ENCODE results near the gene ZG16B.

Gene ZG16B

DNA sequence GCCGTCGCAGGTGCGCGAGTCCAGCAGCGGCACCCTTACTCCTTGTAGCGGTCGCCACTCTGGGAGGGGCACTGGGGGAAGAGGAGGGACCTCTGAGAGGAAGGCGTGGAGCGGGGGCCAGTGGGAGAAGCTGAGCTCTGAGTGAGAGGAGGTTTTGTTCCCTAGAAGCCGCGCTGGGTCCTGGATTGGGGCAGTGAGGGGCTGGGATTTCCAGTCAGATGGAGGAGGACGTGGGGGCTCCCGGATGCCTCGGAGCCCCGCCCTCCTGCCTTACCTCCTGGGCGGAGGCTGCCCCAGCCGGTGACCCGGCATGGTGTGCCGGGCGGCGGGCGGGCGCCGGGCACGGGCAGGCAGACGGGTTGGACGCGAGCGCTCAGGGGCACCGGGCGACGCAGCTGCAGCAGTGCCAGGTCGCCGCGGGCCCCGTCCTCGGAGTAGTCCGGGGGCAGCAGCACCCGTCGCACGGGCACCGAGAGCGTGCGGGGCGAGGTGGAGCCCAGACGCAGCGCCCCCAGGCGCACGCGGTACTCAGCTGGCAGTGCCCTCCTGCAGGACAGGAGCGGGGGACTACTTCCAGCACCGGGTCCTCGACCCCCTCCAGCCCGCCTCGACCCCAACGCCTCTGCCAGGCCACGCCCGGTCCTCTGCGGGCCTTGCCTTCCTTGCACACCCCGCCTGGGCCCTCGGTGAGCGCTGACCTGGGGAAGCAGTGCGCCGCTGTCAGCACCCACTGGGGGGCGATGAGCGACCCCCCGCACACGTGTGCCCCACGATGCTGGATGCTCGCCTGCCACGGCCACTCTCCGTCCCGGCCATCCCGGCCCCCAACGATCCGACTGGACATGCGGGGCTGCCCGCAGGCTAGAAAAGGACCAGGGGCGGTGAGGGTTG, 44.8 kb upstream of the ZG16B start:
- TF ChIP-seq, protein P1, sequence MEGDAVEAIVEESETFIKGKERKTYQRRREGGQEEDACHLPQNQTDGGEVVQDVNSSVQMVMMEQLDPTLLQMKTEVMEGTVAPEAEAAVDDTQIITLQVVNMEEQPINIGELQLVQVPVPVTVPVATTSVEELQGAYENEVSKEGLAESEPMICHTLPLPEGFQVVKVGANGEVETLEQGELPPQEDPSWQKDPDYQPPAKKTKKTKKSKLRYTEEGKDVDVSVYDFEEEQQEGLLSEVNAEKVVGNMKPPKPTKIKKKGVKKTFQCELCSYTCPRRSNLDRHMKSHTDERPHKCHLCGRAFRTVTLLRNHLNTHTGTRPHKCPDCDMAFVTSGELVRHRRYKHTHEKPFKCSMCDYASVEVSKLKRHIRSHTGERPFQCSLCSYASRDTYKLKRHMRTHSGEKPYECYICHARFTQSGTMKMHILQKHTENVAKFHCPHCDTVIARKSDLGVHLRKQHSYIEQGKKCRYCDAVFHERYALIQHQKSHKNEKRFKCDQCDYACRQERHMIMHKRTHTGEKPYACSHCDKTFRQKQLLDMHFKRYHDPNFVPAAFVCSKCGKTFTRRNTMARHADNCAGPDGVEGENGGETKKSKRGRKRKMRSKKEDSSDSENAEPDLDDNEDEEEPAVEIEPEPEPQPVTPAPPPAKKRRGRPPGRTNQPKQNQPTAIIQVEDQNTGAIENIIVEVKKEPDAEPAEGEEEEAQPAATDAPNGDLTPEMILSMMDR (IDR thresholded peaks at IDR 0.05) = no peak
- no peaks in the 10 kb centered on the region for H3K36me3 ChIP-seq
- peaks cover 79% of the 10 kb centered on the region for H3K27me3 ChIP-seq
- peak overlapping the region in 1 of 2 experiments; percentile 15 for H3K4me3 ChIP-seq (ENCODE audit: low read depth in 1 of 2, low read length in 1 of 2)
- no peaks in the 10 kb centered on the region for H3K9me3 ChIP-seq
- no peak overlapping the region for H3K27ac ChIP-seq
- peaks cover 16 to 17% of the 10 kb centered on the region in 2 experiments for H3K4me1 ChIP-seq (ENCODE audit: control insufficient read depth in 1 of 2, insufficient read depth in 1 of 2, low read depth in 1 of 2, low read length in 1 of 2)

DNA sequence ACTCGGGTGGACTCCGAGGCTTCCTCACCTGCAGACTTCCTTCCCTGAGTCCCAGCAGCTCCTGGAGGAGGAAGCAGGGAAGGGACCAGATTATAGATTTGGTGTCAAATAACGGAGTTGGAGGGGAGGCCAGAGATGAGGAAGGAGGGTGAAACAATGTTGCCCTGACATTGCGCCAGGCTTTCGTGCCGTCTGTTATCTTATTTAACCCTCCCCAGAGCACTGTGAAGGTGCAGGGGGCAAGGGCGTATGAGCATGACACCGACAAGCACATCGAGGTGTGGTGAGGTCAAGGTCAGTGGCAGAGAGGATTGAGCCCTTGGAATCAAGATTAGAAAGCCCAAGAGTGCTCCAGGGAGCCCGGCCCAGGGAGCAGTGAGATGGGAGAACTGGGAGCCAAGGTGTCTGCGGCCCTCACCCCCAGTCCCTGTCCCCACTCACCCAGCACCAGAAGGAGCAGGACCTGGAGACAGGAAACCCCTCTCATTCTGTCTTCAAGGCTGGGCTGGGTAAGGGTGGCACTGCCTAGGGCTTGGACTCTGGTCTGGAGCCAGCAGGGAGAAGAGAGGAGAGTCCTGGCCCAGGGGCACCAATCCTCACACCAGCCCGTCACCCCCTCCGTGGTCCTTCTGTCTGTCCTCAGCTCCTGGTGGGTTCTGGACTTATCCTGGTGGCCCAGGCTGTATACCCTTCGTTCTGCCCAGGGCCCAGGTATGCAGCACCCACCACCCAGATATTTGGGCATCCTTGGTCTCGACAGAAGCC, 43.9 kb upstream of the ZG16B start:
- H3K36me3 ChIP-seq = no peaks in the 10 kb centered on the region
- TF ChIP-seq, protein P1 (IDR thresholded peaks at IDR 0.05) = no peak
- no peaks in the 10 kb centered on the region for H3K9me3 ChIP-seq
- H3K27ac ChIP-seq = no peak overlapping the region
- peaks cover 88% of the 10 kb centered on the region for H3K27me3 ChIP-seq
- no peak overlapping the region for H3K4me3 ChIP-seq (ENCODE audit: low read depth in 1 of 2, low read length in 1 of 2)
- peaks cover 16 to 17% of the 10 kb centered on the region in 2 experiments for H3K4me1 ChIP-seq (ENCODE audit: control insufficient read depth in 1 of 2, insufficient read depth in 1 of 2, low read depth in 1 of 2, low read length in 1 of 2)

DNA sequence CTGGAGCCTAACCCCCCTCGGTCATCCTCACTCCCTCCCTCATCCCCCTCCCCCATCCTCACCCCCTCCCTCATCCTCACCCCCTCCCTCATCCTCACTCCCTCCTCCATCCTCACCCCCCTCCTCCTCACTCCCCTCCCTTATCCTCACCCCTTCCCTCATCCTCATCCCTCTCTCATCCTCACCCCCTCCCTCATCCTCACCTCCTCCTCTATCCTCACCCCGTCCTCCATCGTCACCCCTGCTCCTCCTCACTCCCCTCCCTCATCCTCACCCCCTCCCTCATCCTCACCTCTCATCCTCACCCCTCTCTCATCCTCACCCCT, 43.3 kb upstream of the ZG16B start:
- TF ChIP-seq, protein P1 (IDR thresholded peaks at IDR 0.05) = no peak
- no peaks in the 10 kb centered on the region for H3K9me3 ChIP-seq
- peaks cover 16 to 17% of the 10 kb centered on the region in 2 experiments for H3K4me1 ChIP-seq (ENCODE audit: control insufficient read depth in 1 of 2, insufficient read depth in 1 of 2, low read depth in 1 of 2, low read length in 1 of 2)
- H3K36me3 ChIP-seq = no peaks in the 10 kb centered on the region
- no peak overlapping the region for H3K4me3 ChIP-seq (ENCODE audit: low read depth in 1 of 2, low read length in 1 of 2)
- no peak overlapping the region for H3K27ac ChIP-seq
- H3K27me3 ChIP-seq = peaks cover 91% of the 10 kb centered on the region

DNA sequence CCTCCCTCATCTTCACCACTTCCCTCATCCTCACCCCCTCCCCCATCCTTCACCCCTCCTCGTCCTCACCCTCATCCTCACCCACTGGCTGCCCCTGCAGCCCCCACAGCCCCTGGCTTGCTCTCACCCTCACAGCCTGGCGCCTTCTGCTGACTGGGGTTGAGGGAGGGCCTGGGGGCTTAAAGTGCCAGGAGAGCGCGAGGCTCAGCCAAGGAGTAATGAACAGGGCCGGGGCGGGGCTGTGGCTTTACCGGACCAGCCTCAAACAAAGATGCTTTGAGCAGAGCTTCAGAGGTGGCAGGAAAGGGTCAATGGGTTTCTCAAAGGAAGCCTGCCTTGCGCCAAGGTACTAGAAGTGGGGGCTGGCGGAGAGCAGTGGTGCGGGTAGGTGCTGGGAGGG, 42.7 kb upstream of the ZG16B start, which contains the start of gene PRSS33:
Gene PRSS33, minus strand, starts transcription at position 155 of the 400 bp plus-strand sequence. CDS start 1,013 bp downstream, outside the sequence.
- Histone ChIP-seq H3K4me1 (ENCODE audit: control insufficient read depth in 1 of 2, insufficient read depth in 1 of 2, low read depth in 1 of 2, low read length in 1 of 2) (peaks cover 16 to 17% of the 10 kb centered on the region in 2 experiments), H3K27me3 (peaks cover 91% of the 10 kb centered on the region), H3K9me3 (no peaks in the 10 kb centered on the region), H3K27ac (no peak within 1 kb of the TSS), H3K4me3 (ENCODE audit: low read depth in 1 of 2, low read length in 1 of 2) (no peak within 1 kb of the TSS), H3K36me3 (no peaks in the 10 kb centered on the region)
- TF ChIP-seq, protein P1 (IDR thresholded peaks at IDR 0.05) = no peak

DNA sequence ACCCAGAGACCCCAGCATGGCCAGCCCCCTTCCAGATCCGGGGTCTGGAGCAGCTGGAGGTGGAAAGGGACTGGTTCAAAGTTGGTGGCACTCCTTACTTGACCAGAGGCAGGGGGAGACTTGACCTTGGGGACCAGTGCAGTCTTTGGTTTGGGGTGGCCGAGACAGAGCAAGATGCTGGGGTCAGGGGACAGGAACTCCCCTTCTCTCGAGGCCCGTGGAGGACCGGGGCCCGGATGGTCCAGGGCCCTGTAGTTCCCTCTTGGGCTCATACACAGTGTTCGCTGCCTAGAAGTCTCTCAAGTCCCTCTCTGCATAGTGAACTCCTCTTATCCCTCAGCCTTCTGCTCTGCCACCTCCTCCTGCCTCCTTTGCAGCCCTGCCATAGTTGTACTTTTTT, 42.1 kb upstream of the ZG16B start:
- Histone ChIP-seq H3K9me3 (no peaks in the 10 kb centered on the region), H3K4me1 (ENCODE audit: control insufficient read depth in 1 of 2, insufficient read depth in 1 of 2, low read depth in 1 of 2, low read length in 1 of 2) (peaks cover 18 to 20% of the 10 kb centered on the region in 2 experiments), H3K27me3 (peaks cover 85% of the 10 kb centered on the region), H3K27ac (no peak overlapping the region), H3K36me3 (no peaks in the 10 kb centered on the region), H3K4me3 (ENCODE audit: low read depth in 1 of 2, low read length in 1 of 2) (no peak overlapping the region)
- TF ChIP-seq, protein P1 (IDR thresholded peaks at IDR 0.05) = no peak

Measured in neutrophil (primary cell).